GM19328 (cell line): ENCODE results near the gene MKS1.

Source experiments
- ATAC-seq: cut with Tn5 transposase; IDR thresholded peaks from one replicate; pipeline ENCODE4 v1.9.1; 2021; ENCODE audit warnings: mild to moderate bottlenecking, moderate library complexity; ENCODE audit not compliant: unreplicated experiment

The MKS1 gene

DNA sequence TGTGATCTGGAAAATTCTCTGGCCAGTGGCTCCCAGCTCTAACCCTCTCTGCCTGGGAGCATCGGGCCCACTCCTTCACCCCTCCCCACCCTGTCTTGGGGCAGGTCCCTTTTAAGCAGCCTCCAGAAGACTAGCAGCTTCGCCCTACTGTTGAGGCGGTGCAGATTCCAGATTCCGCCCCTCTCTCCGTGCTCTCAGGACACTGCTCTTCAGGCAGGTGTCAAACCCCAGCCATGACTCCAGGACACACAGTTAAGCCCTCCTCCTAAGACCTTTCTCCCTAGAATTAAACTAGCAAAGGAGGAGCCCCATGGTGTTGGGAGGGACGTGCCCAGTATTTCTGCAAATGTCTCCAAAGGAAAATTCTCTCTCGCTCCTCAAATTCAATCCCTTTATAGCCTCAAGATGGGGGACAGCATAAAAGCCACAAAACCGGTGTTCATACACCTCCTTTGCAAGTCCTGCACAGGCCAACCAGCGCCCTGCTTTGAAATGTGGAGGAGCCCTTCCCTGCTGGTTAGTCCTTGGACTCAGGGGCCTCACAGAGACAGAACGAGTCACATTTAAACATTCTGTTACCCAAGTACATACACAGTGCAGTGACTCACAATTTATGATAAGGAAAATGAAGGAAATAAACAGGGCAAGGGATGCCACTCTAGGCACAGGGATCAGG, 26.5 kb upstream of the MKS1 start:
- ATAC-seq, result no peak

DNA sequence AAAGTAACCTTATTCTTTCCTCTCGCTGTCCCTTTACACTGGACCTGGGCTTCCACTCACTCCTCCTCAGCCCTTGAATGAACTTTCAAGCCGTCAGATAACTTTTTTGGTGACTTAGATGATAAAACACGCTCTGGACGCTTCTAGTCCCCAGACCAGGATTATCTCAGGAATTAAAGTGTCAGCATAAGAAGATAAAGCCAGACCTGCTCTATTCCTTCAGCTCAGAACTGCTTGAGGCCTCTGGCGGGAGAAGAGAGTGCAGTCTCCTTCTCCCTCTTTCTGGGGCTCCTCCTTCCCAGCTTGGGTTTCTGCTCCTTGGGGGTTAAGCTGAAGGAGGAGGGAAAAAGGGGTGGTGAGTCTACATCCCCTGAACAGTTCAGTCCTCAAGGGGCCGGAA, 25.9 kb upstream of the MKS1 start:
- no peak for ATAC-seq

DNA sequence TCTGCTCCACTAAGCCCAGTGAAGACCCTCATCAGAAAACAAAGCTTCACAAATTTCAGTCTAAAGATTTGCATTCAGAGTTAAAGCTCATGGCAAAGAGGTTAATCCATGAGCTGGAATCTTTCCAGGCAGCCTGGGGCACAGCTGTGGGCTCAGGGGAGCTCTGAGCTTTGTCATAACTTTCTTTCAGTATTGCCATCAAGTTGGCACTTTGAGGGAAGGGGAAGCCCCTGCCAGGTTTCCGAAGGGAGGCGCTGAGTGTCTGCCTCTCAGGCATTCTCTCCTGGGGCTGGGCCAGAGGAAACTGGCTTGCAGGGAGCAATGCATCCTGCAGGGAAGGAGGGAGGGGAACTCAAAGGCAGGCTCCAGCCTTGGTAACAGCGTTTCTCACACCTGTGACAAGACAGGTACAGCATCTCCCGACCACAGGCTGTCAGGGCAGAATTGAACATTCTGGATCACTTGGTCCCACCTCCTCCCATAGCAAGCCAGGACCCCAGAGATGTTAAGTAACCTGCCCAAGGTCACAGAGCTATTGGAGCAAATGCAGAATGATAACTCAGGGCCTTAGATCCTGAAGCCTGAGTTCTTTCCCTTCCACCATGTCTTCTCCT, 23.2 kb upstream of the MKS1 start:
- no peak for ATAC-seq

DNA sequence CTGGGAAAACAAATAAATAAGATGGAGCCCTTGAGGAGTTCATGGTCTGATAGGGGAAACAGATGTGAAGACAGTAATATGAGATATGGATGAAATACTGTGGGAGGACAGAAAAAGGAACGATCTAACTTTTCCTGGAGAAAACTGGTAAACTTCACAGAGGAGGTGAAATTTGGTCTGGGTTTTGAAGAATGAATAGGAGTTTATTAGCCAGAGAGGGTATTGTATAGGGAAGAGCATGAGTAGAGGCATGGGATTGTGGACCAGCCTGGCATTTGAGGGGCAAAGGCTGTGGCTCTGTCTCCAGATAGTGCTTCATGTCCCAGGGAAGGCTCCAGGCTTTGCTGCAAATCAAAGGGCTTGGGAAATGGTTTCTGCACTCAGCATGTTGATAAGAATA, 20.9 kb upstream of the MKS1 start:
- no peak for ATAC-seq

DNA sequence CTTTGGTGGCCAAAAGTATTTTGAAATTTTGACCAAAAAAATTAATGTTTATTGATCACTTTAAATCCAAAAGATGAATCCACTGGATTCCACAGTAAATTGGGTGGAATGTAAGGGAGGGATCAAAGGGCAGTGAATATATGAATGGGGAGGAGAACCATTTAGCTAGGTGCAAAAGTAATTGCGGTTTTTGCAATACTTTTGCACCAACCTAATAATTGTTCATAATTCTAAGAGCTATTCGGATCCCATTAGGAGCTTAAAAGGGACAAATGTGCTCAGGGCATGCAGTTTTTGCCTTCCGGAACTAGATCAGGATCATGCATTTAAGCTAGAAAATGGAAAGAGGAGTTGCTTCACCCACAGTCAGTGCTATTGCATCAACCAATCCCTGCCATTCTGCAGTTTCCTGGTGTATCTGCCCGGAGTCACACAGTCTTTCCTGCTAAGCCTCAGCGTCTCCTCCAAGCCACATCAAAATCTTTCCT, 19.1 kb upstream of the MKS1 start, which contains the start of gene LPO:
Gene LPO, plus strand, starts transcription at position 438 of the 488 bp plus-strand sequence. CDS start 4,396 bp downstream, outside the sequence.
- no peak for ATAC-seq

DNA sequence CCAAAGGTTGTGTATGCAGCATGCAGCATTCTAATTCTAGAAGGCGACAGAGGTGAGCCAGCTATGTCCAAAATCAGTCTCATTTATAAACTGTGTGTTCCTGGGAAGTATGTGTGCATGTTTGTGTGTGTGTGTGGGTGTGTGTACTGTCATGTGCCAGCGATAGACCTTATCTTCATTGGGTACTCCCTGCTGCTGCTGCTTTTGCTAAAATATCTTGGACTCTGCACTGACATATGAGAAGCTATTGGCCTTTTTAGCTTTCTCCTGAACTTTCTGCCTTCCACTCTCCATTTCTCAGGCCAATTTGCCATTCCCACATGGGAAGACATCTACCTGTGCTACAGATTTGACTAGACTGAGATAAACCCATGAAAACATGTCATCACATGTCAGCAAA, 17.3 kb upstream of the MKS1 start:
- ATAC-seq, result no peak

DNA sequence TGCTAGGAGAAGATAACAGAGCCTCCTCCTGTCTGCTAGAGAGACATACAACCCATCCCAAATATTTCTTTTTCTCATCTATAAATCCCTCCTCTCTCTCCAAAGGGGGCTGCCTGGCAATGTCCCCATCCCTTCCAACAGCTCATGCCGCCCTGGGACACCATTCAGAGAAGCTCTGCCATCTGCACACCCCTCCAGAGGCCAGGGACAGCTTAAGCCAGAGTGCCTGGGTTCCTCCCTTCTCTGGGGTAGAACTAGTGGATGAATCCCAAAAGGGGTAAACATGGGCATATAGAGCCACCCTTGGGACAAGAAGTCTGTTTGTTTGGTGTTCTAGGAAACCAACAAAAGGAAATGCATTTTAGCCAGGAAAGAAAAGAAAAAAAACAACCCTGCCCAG, 16.8 kb upstream of the MKS1 start:
- ATAC-seq, result no peak

DNA sequence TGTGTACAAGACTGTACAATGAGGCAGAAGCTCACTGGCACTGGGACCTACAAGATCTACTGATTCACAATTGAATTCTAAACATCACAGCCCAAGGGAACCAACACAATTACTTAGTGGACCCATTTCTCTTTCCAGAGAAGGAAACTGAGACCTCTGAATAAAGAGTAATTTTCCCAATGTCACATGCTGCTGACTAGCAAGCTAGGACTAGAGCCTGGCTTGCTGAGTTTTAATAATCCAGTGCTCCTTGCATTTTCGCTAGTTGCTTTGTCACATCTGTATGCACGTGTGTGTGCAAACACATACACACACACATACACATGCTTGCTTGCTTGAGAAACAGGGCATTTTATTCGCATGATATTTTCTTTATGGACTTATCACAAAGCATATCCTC, 15.5 kb upstream of the MKS1 start:
- no peak for ATAC-seq

DNA sequence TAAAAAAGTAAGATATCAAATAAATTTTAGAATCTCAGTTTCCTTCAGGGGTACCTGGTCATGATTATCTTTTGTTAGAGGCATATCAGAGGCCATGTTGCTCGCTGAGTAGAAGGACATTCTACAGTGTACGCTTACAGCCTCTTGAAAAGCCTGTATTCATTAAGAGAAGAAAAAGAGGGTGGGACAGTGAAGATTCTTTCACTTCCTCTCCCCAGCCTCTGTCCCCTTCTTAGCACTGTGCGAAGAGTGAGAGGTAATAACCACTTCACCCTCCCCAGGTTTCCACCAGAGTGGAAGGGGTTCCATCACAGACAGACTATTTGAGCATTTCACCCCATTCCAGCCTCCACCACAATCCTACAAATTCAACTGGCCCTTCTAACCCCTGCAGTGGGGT, 14.5 kb upstream of the MKS1 start:
- no peak for ATAC-seq

DNA sequence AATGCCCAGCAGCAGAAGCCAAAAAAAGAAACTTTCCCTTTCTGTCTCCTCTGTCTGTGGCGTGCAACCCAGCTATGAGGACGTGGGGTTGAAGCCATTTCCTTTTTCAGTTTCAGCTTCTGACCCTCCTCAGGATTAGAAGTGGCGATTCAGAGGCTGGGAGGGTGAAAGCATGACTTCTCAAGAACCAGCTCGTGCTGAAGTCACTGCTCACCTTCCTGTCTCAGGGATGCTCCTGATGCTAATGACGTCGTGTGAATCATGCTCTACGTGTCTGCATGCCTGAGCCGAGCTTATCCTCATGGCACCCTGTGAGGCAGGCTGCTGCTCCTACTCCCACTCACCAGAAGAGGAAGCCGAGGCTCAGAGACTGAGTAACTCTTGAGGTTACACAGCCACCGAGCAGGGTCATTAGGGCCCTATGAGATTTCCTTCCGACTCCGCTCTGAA, 13.7 kb upstream of the MKS1 start:
- peak; percentile 73 for ATAC-seq

DNA sequence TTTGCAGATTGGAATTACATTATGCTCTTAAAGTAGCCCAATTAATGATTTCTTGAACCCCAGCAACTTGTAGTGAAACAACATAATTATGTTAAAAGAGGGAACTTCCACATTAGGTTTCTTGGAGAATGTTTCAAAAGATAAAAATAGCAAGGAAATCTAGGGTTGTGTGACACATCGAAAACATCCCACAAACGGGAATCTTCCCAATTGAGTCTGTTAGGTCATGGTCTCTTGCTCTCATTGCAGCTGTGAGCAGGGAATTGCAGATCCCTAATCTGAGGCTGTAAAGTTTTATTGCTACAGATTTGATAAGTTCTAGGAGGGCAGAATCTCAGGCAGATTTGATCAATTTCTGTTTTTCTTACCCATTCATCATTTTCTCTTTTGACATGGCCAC, 12.6 kb upstream of the MKS1 start:
- ATAC-seq, result no peak

DNA sequence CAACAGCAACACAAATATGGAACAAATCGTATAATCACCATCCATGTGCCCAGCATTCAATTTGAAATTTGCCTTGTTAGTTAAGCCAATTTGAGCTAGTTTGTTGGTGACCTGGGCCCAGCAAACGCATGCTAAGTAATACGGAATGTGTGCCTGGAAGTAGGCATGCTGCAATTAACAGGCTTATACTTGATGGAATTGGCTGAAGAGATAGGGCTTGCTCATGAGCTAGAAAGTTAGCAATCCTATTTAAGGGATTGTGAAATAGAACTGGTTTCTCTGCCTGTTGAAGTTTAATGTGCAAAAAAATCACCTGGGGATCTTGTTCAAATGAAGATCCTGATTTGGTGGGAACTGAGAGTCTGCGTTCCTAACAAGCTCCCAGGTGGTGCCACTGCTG, 10.8 kb upstream of the MKS1 start:
- no peak for ATAC-seq

DNA sequence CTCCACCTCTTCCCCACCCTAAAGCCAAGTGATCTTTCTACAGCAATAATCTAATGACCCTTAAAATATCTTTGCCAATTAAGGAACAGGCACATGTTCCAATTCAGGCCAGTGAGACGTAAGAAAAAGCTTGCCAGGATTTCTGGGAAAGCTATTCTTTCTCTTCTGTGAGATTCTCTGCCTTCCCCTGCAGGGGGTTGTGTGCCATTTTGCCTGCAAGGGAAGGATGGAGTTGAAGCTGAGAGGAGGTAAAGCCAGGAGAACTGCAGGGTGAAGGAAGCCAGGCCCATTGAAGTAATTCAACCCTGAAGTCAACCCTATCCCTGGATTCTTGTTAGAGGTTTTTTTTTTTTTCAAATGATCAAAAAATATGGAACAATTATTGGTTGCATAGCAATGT, 10.3 kb upstream of the MKS1 start:
- ATAC-seq, result no peak

DNA sequence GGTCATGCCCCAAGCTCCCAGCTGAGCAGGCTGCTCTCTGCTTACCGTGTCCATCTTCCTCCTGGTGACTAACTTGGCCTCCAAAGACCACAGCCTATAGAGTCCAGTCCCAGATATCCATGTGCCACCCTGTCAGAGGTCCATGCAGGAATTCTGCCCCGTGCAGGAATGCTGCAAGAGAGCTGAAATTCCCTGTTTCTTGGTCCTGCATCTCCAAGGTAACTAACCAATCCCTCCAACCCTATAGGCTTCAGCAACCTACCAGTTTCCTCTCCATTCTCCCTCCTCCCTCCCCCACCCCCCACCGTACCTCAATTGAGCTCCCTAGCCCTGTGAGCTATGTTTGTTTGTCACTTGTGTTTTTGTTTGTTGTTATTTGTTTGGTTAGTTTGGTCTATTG, 9.6 kb upstream of the MKS1 start:
- no peak for ATAC-seq

DNA sequence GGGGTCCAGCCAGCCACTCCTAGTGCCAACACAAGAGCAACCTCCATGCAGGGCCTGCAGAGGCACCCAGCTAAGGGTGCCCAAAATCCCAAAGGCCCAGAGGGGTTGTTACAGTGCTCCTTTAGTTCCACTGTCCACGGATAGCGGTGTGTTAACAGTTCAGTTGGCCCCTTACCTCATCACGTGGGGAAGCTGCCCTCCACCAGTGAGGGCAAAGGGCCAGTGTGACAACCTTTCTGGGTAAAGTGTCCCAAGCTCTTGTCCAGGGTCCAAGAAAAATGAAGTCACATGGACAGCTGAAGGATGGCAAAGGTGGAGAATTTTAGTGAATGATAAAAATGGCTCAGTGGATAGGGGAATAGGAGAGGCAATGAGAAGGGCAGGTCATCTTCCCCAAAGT, 8.7 kb upstream of the MKS1 start:
- ATAC-seq, result no peak

DNA sequence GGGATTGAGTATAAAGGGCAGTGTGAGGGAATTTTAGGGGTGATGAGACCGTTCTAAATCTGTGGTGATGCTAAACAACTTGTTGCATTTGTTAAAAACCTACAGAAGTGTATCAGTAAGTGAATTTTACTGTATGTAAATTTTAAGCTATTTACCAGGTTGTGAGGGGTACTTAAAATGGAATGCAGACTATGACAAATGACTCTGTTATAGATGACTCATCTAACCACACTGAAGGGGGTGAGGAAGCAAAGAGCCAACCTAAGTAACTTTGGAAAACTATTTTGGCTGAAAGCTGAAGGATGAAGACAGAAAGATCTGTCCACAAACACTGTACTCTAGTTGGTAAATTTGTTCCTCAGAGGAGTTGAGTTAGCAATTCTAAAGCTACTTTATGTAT, 5.3 kb upstream of the MKS1 start:
- ATAC-seq, result no peak

DNA sequence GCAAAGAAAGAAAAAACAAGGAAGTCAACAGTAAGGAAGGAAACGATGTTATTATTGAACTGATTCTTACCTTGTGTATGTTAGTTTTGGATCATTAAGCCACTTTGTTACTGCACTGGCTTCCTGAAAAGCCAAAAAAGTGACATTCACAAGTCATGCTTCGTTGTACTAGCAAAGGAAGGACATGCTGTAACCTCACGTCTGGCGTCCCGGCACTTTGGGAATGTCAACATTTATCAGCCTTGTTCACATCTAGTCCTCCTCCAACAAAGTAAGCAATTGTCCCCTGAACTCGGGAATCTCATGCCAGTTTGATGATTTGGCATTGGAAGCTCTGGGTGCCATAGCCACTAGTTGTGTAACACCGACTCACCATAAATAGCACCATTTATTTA, 731 bp upstream of the MKS1 start:
- ATAC-seq, result no peak

DNA sequence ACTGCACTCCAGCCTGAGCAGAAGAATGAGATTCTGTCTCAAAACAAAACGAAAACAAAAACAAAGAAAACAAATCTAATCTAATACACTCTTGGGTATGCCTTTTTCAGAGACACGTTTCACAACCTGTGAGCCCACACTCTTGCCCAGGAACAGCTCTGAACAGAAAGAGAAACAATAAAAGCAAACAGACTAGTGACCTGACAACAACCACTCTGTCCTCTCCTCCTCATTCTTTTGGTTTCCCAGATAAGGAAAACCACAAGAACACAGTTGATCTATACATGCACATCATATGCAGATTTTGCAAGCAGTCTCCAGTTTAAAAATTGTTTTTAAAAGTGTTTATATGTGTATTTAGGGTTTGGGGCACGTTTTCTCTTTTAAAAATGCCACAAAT, 1.3 kb downstream of the MKS1 start:
- no peak for ATAC-seq

DNA sequence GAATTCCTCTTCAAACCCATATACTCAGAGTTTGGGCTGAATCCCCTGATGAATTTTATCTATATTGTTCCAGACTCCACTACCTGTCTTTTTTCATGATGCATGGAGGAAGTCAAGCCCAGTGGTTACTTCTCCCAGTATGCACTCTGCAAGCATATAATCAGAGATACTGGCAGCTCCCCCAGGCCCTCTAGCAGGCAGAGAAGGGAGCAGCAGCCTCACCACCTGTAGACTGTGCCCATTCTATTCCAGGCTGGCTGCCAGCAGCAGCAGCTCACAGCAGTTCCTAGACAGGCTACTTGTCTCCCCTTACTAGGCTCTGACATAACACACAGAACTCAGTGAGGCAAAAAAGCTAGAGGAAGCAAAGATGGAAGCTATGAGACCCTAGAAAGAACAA, 3.4 kb downstream of the MKS1 start:
- ATAC-seq, result no peak

DNA sequence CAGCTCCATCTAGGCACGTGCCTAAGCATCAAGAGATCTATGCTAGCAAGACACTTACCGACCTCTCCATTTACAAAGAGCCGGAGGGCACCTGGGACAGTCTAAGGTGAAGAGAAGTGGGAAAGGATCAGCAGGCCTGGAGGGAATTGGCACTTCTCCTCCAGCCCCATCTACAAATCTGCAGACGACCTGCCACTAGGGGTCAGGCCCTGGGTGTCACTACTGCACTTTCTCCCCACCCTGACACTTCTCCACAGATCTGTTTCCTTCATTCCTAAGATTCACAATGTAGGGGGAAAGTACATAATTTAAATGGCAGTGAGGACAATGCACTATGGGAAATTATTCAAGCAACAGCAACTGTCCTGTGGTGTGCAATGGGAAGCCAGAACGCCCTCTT, 8.1 kb downstream of the MKS1 start:
- no peak for ATAC-seq

DNA sequence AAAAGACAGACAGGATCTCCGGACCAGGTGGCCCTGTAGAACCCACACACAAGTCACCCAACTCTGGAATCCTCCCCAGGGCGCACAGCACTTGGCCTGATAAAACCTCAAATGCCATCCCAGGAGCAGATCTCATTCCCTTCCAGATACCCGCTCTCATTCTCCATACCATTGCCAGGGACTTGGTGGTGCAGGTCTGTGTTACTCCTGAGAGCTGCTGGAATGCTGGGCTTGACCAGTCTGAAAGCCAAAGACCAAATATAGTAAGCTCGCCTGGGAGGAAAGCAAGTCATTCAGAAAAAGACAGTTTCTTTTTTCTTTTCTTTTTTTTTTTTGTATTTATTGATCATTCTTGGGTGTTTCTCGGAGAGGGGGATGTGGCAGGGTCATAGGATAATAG, 10.7 kb downstream of the MKS1 start:
- ATAC-seq, result no peak

DNA sequence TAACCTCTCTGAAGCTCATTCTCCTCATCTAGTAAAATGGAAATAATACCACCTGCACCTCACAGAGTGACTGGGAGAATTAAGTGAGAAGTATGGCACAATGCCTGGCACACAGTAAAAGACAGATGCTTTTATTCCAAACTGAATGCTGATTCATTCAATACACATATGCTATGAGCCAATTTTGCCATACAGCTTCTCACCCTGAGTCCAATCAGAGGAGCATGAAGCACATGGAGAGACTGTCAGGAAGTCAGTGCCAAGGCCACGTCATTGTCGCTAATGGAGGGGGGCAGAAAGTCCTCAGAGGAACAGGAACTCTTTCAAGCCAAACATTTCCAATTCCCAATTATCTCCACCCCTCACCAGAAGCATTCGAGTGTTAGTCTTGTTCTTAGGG, 11.6 kb downstream of the MKS1 start:
- ATAC-seq, result no peak

DNA sequence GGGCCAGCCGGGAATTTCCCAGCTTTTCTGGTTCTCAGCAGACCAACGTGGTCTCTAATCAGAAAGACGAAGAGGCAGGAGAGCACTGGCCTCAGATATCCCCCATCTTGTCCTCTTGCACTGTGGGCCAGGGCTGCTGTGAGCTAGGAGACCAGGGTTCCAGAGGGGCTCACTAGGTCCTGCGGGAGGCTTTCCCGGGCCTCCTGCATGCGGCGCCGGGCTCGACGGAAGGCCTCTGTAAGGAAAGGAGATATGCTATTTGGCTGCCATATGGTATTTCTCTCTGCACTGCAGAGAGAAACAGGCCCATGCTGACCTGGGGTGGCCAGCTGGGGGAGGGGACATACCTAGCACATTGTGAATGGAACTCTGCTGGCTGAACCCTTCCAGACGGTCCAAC, 13.1 kb downstream of the MKS1 start:
- ATAC-seq, result no peak
